Mucosa of descending colon (tissue), 3 donors: ENCODE results near the gene NXNL1. TPM values are rescaled to one million over a fixed set of nuclear protein-coding genes. Genes with fewer than 3 reads are reported as not detected.

Source experiments
- ATAC-seq: fragments of 200-7000 bp; cut with Tn5 transposase; one replicate; pipeline ENCODE4 v1.9.1; 2020; ENCODE audit warnings: mild to moderate bottlenecking, moderate library complexity
- DNase-seq, 3 donors: peaks; one replicate each; pipeline ENCODE4 v3.0.0-alpha.2; 2020
- H3K36me3 ChIP-seq: fragments of 200-600 bp; one replicate; pipeline ENCODE4 v1.8.0; 2021; ENCODE audit warnings: low read depth, mild to moderate bottlenecking
- H3K4me1 ChIP-seq: fragments of 200-600 bp; one replicate; pipeline ENCODE4 v1.8.0; 2021; ENCODE audit warnings: low read depth, mild to moderate bottlenecking
- H3K4me3 ChIP-seq: fragments of 200-600 bp; one replicate; pipeline ENCODE4 v1.8.0; 2021; ENCODE audit warnings: mild to moderate bottlenecking
- H3K9me3 ChIP-seq: fragments of 200-600 bp; one replicate; pipeline ENCODE4 v1.8.0; 2021; ENCODE audit warnings: mild to moderate bottlenecking
- intact Hi-C, 2 donors: fragments of 100-400 bp; cut with DNase I in 1 of 2; cut with micrococcal nuclease in 1 of 2; formaldehyde crosslinking; loops; one replicate each; pipeline versions ENCODE4 v1.11.0 to v1.11.1; 2022; cut with DNase I, micrococcal nuclease
- total RNA-seq, 3 donors: library from RNA; stranded (reverse); fragmentation: NEBNext Ultra II Directional in 2 of 3; extraction: Animal tissue kit (Norgen Biotek cat#: 25700) in 2 of 3; gene quantifications; one replicate each; pipeline versions ENCODE4 v1.2.1 to v1.2.4, GENCODE V29; 2021 to 2023
- TF ChIP-seq, protein P1 (sequence below): fragments of 200-600 bp; IDR thresholded peaks from one replicate; pipeline ENCODE4 v1.8.0; 2022; ENCODE audit warnings: antibody characterized with exemption, mild to moderate bottlenecking
- donor health status: DM: no; HTN: no; CAD: no; lungs with moderate emphysema.
- donor health status: DM: no; HTN: no; CAD: no.
- donor health status: DM: no; HTN: yes; CAD: no.

The NXNL1 gene
- total RNA-seq, 3 donors from 2014 or later, result not detected

DNA sequence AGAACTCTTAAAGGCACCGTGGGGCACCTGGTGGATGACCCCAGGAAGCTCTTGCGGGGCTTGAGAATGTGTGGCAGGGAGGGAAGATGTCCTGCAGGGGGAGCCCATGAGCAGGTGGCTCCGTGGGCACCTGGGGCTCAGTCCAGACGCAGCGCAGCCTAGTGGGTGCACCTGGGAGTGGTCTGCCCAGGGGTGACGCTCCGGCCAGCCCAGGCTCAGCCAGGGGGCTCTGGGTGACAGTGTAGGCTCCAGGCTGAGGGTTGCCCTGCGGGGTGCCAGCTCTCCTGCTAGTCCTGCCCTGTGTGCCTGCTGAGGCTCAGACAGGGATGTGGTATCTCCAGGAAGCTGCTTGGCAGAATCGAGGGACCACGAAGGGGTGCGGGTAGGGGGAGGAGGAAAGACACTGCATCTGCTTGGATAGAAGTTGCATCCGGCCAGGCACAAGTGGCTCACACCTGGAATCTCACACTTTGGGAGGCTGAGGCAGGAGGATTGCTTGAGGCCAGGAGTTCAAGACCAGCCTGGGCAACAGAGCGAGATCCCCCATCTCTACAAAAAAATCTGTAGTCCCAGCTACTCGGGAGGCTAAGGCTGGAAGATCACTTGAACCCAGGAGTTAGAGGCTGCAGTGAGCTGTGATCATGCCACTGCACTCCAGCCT is 35.7 kb upstream of the NXNL1 start:
- no peaks in the 10 kb centered on the region for H3K36me3 ChIP-seq
- ATAC-seq (peak; percentile 98), DNase-seq (peak; percentile 80 to 84 (median 84))
- TF ChIP-seq, protein P1, sequence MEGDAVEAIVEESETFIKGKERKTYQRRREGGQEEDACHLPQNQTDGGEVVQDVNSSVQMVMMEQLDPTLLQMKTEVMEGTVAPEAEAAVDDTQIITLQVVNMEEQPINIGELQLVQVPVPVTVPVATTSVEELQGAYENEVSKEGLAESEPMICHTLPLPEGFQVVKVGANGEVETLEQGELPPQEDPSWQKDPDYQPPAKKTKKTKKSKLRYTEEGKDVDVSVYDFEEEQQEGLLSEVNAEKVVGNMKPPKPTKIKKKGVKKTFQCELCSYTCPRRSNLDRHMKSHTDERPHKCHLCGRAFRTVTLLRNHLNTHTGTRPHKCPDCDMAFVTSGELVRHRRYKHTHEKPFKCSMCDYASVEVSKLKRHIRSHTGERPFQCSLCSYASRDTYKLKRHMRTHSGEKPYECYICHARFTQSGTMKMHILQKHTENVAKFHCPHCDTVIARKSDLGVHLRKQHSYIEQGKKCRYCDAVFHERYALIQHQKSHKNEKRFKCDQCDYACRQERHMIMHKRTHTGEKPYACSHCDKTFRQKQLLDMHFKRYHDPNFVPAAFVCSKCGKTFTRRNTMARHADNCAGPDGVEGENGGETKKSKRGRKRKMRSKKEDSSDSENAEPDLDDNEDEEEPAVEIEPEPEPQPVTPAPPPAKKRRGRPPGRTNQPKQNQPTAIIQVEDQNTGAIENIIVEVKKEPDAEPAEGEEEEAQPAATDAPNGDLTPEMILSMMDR, result peak; percentile 88
- intact Hi-C loops, result no loop called here
- no peaks in the 10 kb centered on the region for H3K9me3 ChIP-seq
- no peaks in the 10 kb centered on the region for H3K4me1 ChIP-seq
- no peak overlapping the region for H3K4me3 ChIP-seq

DNA sequence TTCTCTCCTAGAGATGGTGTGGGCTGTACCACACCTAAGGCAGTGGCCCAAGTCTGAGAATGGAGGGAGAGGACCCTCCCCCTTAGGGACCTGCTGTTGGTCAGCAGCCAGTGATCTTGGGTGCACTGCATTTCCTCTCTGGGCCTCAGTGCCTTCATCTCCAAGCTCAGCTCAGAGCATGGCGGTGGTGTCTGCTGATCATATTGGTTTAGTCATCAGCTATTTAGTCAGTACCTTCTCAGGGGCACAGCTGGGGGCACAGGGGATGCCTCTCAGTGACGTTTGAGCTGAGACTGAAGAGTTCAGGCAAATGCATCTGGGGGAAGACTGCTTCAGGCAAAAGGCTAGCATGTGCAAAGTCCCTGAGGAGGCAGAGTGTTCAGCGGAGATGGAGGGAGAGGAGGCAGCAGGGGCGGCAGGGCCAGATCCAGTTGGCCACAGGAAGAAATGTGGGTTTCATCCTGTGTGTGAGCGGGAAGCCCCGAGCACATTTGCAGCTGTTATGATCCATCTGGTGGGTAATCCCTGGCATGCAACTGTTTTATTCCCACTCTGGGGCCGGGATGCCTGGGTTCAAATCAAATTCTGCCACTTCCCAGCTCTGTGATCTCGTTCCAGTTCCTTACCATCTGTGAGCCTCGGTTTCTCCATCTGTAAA is 35.0 kb upstream of the NXNL1 start:
- DNase-seq (no peak), ATAC-seq (no peak)
- Histone ChIP-seq H3K9me3 (no peaks in the 10 kb centered on the region), H3K4me1 (no peaks in the 10 kb centered on the region), H3K36me3 (no peaks in the 10 kb centered on the region), H3K4me3 (no peak overlapping the region)
- TF ChIP-seq, protein P1, result no peak
- intact Hi-C loops, result no loop called here

DNA sequence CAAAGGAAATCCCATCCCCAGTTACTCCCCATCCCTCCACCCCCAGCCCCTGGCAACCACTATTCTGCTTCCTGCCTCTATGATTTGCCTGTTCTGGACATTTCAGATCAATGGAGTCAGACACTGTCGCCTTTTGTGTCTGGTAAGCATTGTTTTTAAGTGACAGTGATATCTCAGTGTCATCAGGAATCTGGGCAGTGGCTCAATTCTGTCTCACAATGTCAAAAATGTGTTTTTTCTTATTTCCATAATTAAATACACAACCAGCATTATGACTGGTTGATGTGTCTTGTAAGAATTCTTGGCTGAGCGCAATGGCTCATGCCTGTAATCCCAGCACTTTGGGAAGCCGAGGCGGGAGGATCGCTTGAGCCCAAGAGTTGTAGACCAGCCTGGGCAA is 30.6 kb upstream of the NXNL1 start:
- TF ChIP-seq, protein P1, result no peak
- peaks cover 11% of the 10 kb centered on the region for H3K4me1 ChIP-seq
- ATAC-seq (no peak), DNase-seq (no peak)
- no peak overlapping the region for H3K4me3 ChIP-seq
- intact Hi-C loops, result no loop called here
- no peaks in the 10 kb centered on the region for H3K36me3 ChIP-seq
- no peaks in the 10 kb centered on the region for H3K9me3 ChIP-seq

DNA sequence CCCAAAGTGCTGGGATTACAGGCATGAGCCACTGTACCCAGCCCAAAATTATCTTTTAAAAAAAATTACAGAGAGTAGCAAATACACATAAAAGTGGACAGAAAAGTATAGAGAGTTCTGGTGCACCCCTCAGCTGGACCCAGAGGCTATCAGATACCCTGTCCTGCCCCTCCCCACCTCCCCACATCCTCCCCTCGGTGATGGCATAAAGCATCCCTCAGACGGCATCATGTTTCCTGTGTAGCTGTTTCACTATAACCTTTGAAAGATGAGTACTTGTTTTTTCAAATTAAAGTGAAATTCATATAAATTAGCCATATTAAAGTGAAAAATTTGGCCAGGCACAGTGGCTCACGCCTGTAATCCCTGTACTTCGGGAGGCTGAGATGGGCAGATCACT is 29.7 kb upstream of the NXNL1 start:
- intact Hi-C loops, result no loop called here
- DNase-seq, result no peak
- Histone ChIP-seq H3K9me3 (no peaks in the 10 kb centered on the region), H3K4me1 (peaks cover 11% of the 10 kb centered on the region), H3K36me3 (no peaks in the 10 kb centered on the region), H3K4me3 (no peak overlapping the region)
- ATAC-seq, result no peak
- TF ChIP-seq, protein P1, result no peak

DNA sequence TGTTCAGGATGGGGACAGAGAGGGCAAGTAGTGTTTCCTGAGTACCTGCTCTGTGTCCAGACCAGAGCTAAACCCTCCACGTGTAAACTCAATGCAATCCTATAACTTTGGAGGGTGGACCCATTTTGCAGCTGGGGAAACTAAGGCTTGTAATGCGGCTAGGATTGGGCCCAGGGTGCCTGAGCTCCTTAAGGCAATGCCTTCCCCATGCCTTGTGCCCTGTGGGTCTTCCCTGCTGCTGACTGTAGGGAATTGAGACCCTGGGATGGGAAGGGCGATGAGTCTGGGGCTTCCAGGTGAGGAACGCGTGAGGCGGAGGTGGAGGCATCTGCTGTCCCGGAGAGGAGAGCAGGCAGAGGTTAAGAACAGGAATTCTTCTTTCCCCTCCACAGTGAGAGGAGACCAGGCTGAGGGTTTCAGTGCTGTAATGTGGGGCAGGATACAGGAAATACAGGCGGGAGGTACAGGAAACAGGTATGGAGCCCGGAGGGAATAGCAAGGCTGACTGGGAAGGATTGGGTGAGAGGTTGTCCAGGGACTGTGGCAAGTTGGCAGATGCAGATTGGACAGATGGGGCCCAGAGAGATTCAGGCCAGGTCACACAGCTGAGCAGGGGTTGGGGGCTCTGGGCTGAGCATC is 28.8 kb upstream of the NXNL1 start:
- intact Hi-C loops, result no loop called here
- Histone ChIP-seq H3K36me3 (no peaks in the 10 kb centered on the region), H3K4me3 (no peak overlapping the region), H3K4me1 (peaks cover 11% of the 10 kb centered on the region), H3K9me3 (no peaks in the 10 kb centered on the region)
- TF ChIP-seq, protein P1, result no peak
- no peak for DNase-seq
- ATAC-seq, result no peak
